ENCODE data around the gene SRPX.

SRPX gene

DNA sequence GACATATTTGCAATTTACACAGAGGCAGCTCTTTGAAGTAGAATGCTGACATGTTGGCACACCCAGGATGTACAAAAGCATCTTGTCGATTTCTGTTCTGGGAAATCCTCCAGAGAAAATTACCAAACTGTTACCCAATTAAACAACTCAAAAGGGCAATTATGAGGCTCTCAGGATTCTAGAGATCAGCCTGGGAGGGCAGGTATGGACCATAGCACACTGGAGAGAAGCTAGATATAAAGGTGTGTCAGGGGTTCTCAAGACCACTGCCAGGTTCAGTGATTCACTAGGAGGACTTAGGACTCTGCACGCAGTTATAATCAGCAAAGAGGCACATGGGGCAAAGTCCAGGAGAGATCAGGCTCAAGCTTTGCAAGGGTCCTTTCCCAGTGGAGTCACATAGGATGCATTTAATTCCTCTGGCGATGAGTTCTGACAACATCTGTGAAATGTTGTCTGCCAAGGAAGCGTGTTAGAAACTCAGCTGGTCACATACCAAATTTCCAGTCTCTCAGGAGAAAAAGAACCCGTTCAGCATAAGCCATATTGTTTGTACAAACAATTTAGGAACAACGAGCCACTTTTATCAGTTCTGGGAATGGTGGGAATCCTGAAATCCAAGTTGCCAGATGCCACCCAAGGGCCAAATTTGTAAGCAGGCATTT is 113.5 kb downstream of the SRPX start:
- TF ChIP-seq CTCF (IDR thresholded peaks at IDR 0.05; ENCODE audit: extremely low read depth, insufficient read depth, missing control alignments) = no peak
- DNase-seq (ENCODE audit: low spot score) = no peak
- in situ Hi-C loops (cut with MboI; ENCODE audit: low pct_unique_long_range_greater_than_20kb, low sequenced_read_pairs, unreplicated experiment) = no loop called here

DNA sequence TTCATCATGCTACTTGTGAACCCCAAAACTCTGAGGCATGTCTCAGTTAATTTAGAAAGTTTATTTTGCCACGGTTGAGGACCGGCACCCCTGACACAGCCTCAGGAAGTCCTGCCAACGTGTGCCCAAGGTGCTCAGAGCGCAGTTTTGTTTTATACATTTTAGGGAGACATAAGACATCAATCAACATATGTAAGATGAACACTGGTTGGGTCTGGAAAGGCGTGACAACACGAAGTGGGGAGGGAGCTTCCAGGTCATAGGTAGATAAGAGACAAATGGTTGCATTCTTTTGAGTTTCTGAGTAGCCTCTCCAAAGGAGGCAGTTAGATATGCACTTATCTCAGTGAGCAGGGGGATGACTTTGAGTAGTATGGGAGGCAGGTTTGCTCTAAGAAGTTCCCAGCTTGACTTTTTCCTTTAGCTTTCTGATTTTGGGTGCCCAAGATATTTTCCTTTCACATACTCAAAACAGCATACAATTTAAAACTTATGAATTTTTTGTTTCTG is 115.4 kb downstream of the SRPX start:
- no peak for TF ChIP-seq CTCF (IDR thresholded peaks at IDR 0.05; ENCODE audit: extremely low read depth, insufficient read depth, missing control alignments)
- no peak for DNase-seq (ENCODE audit: low spot score)
- in situ Hi-C loops (cut with MboI; ENCODE audit: low pct_unique_long_range_greater_than_20kb, low sequenced_read_pairs, unreplicated experiment) = no loop called here

DNA sequence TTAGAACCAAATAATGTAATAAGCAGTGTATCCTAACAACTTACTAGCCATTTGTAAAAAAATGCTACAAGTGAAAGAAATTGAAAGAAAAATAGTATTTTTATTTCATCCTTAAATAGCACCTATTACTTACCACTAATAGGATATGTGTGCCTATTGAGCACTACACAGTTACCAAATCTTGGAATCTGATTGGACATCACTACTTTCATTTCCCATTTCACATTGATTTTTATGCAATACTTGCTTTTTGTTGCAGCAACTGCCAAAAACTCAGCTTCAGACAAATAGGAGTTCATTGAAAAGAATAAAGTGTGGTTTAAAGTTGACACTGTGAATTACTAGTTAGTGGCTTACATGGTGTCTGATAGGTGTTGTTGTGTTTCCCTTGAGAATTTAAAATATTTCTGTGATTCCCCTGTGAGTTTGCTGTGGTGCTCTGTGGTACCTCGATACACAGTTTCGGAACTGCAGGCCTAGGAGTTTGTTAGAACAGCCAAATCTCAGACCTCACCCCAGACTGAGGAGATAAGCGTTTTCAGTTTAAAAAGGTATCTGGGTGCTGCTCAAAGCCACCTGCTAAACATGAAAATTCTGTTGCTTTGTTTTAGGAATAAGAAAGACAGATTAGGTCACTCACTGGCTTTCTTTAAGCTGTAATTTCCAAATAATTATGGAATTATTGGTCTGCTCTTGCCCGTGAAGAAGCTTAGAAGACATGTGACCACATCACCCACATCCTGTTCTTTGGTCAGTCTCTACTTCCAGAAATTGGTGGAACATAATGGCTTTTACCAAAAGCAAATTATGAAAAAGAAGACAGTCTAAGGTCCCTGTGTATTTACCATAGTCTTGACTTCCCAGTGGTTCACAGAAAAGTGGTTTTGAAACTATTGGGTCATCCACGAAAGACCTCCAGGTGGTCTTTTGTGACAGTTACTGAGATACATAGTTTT is 116.5 kb downstream of the SRPX start:
- DNase-seq (ENCODE audit: low spot score) = no peak
- TF ChIP-seq CTCF (IDR thresholded peaks at IDR 0.05; ENCODE audit: extremely low read depth, insufficient read depth, missing control alignments) = no peak
- in situ Hi-C loops (cut with MboI; ENCODE audit: low pct_unique_long_range_greater_than_20kb, low sequenced_read_pairs, unreplicated experiment) = no loop called here

DNA sequence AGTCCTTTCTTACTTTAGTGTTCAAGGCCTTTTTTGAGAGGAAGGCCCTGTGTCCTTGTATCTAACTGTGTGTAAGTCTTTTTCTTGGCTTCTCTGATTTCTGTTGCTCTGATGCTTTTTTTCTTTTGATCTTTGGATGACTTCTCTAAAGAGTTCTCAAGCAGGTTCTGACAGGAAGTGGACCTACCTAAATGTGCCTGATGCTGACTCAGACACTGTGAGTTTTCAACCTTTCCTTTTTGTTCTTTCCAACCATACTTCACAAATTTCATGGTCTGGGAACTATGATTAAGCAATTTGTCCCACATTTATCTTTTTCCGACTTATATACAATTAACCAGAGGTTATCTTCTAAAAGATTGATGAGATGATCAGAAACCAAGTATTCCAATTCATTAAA is 117.8 kb downstream of the SRPX start:
- TF ChIP-seq CTCF (IDR thresholded peaks at IDR 0.05; ENCODE audit: extremely low read depth, insufficient read depth, missing control alignments) = no peak
- DNase-seq (ENCODE audit: low spot score) = no peak
- in situ Hi-C loops (cut with MboI; ENCODE audit: low pct_unique_long_range_greater_than_20kb, low sequenced_read_pairs, unreplicated experiment) = no loop called here

DNA sequence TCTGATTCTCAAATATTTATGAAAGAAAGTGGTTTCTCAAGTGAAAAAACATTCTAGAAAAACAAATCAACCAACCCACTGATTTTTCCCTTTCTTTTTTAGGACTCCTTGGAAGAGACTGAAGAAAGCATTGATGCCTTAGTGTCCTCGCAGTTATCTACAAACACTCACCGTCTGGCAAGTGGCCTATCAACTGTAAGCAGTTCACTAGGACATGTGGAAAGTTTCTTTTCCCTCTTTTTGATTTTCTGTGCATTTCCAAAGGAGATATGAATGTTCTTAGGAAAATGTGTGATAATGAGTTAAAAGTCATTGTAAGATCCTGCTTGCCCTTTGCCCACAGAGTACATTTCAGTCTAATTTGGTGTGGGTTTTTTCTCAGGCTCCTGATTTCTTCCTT is 118.4 kb downstream of the SRPX start:
- in situ Hi-C loops (cut with MboI; ENCODE audit: low pct_unique_long_range_greater_than_20kb, low sequenced_read_pairs, unreplicated experiment) = no loop called here
- DNase-seq (ENCODE audit: low spot score) = no peak
- no peak for TF ChIP-seq CTCF (IDR thresholded peaks at IDR 0.05; ENCODE audit: extremely low read depth, insufficient read depth, missing control alignments)

DNA sequence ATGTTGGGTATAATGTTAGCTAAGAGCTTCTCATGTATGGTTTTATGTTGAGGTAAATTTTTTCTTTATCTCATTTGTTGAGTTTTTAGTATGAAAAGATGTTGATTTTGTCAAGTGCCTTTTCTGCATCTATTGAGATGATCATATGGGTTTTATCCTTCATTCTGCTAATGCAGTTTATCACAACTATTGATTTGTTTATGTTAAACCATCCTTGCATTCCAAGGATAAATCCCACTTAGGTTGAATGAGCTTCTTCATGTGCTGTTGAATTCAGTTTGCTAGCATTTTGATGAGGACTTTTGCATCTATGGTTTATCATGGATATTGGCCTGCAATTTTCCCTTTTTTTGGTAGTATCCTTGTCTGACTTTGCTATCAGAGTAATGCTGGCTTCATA is 121.0 kb downstream of the SRPX start:
- in situ Hi-C loops (cut with MboI; ENCODE audit: low pct_unique_long_range_greater_than_20kb, low sequenced_read_pairs, unreplicated experiment) = no loop called here
- no peak for TF ChIP-seq CTCF (IDR thresholded peaks at IDR 0.05; ENCODE audit: extremely low read depth, insufficient read depth, missing control alignments)
- DNase-seq (ENCODE audit: low spot score) = no peak

All from GM13977 (cell line).